SK-N-SH treated with all-trans-retinoic acid at 6 μM for 48 hours (cell line): ENCODE results near the gene AR.

Source experiments
- ATAC-seq: fragments of 200-7000 bp; cut with Tn5 transposase; 3 replicates; pipeline ENCODE4 v1.9.1; 2020; ENCODE audit warnings: mild to moderate bottlenecking, moderate library complexity
- ARNTL ChIP-seq: fragments of 450-650 bp; formaldehyde crosslinking; IDR thresholded peaks from 2 replicates; pipeline ENCODE4 v1.5.0; 2020; ENCODE audit warnings: low read depth, mild to moderate bottlenecking, moderate library complexity, borderline replicate concordance
- CSDC2 ChIP-seq: fragments of 250-450 bp; sonication (Bioruptor Pico); IDR thresholded peaks from 2 replicates; pipeline ENCODE4 v1.5.0; 2020; ENCODE audit warnings: mild to moderate bottlenecking, moderate library complexity
- ISL1 ChIP-seq: fragments of 250-450 bp; sonication (Bioruptor Pico); IDR thresholded peaks from 2 replicates; pipeline ENCODE4 v2.1.2; 2022; ENCODE audit warnings: mild to moderate bottlenecking, moderate library complexity
- OSR1 ChIP-seq: fragments of 250-450 bp; sonication (Bioruptor Pico); IDR thresholded peaks from 2 replicates; pipeline ENCODE4 v1.8.0; 2022; ENCODE audit warnings: moderate library complexity, mild to moderate bottlenecking, inconsistent platforms
- PPARA ChIP-seq: fragments of 250-450 bp; sonication (Bioruptor Pico); IDR thresholded peaks from 2 replicates; pipeline ENCODE4 v1.5.0; 2020; ENCODE audit warnings: mild to moderate bottlenecking, borderline replicate concordance
- RARB ChIP-seq: fragments of 250-450 bp; sonication (Bioruptor Pico); IDR thresholded peaks from 2 replicates; pipeline ENCODE4 v1.8.0; 2021; ENCODE audit warnings: mild to moderate bottlenecking, moderate library complexity
- SNAI2 ChIP-seq: fragments of 250-450 bp; sonication (Bioruptor Pico); IDR thresholded peaks from 2 replicates; pipeline ENCODE4 v1.5.0; 2020; ENCODE audit warnings: mild to moderate bottlenecking, moderate library complexity
- TCF4 ChIP-seq: fragments of 250-450 bp; sonication (Bioruptor Pico); IDR thresholded peaks from 2 replicates; pipeline ENCODE4 v1.8.0; 2021; ENCODE audit warnings: mild to moderate bottlenecking, moderate library complexity, borderline replicate concordance
- TOX ChIP-seq: fragments of 250-450 bp; sonication (Bioruptor Pico); IDR thresholded peaks from 2 replicates; pipeline ENCODE4 v1.8.0; 2021; ENCODE audit warnings: mild to moderate bottlenecking, moderate library complexity, borderline replicate concordance
- ZC3H10 ChIP-seq: fragments of 250-450 bp; sonication (Bioruptor Pico); IDR thresholded peaks from 2 replicates; pipeline ENCODE4 v1.5.1; 2021; ENCODE audit warnings: mild to moderate bottlenecking, moderate library complexity
- ZFP30 ChIP-seq: fragments of 450-650 bp; formaldehyde crosslinking; IDR thresholded peaks from 2 replicates; pipeline ENCODE4 v1.5.0; 2022; ENCODE audit warnings: mild to moderate bottlenecking, moderate library complexity
- ZNF565 ChIP-seq: fragments of 450-650 bp; formaldehyde crosslinking; conservative IDR thresholded peaks from 2 replicates; pipeline ENCODE4 v1.5.0; 2020; ENCODE audit warnings: low read depth, mild to moderate bottlenecking, moderate library complexity
- ZNF70 ChIP-seq: fragments of 450-650 bp; formaldehyde crosslinking; IDR thresholded peaks from 2 replicates; pipeline ENCODE4 v1.5.0; 2020; ENCODE audit warnings: mild to moderate bottlenecking, moderate library complexity
- ZNF8 ChIP-seq: fragments of 450-650 bp; formaldehyde crosslinking; IDR thresholded peaks from 2 replicates; pipeline ENCODE4 v1.5.0; 2020; ENCODE audit warnings: mild to moderate bottlenecking, moderate library complexity
- TF ChIP-seq, protein P1 (sequence below): fragments of 250-450 bp; sonication (Bioruptor Pico); IDR thresholded peaks from 2 replicates; pipeline ENCODE4 v1.8.0; 2021; ENCODE audit warnings: low read depth, mild to moderate bottlenecking, moderate library complexity, borderline replicate concordance
- TF ChIP-seq, protein P2 (sequence below): fragments of 250-450 bp; sonication (Bioruptor Pico); IDR thresholded peaks from 2 replicates; pipeline ENCODE4 v1.5.1; 2021; ENCODE audit warnings: mild to moderate bottlenecking, moderate library complexity
- TF ChIP-seq, protein P3 (sequence below): fragments of 250-450 bp; sonication (Bioruptor Pico); IDR thresholded peaks from 2 replicates; pipeline ENCODE4 v1.8.0; 2020; ENCODE audit warnings: mild to moderate bottlenecking, moderate library complexity, borderline replicate concordance
- TF ChIP-seq, protein P4 (sequence below): fragments of 250-450 bp; sonication (Bioruptor Pico); IDR thresholded peaks from 2 replicates; pipeline ENCODE4 v1.5.1; 2020; ENCODE audit warnings: low read depth, mild to moderate bottlenecking, moderate library complexity

Gene AR

GRCh38 chrX:67613366-67613765 is 69.5 kb downstream of the AR start:
- TF ChIP-seq ARNTL (CRISPR knock-in tag): no peak
- TF ChIP-seq, protein P1, sequence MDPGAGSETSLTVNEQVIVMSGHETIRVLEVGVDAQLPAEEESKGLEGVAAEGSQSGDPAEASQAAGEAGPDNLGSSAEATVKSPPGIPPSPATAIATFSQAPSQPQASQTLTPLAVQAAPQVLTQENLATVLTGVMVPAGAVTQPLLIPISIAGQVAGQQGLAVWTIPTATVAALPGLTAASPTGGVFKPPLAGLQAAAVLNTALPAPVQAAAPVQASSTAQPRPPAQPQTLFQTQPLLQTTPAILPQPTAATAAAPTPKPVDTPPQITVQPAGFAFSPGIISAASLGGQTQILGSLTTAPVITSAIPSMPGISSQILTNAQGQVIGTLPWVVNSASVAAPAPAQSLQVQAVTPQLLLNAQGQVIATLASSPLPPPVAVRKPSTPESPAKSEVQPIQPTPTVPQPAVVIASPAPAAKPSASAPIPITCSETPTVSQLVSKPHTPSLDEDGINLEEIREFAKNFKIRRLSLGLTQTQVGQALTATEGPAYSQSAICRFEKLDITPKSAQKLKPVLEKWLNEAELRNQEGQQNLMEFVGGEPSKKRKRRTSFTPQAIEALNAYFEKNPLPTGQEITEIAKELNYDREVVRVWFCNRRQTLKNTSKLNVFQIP (CRISPR knock-in tag): no peak
- no peak for ATAC-seq

DNA sequence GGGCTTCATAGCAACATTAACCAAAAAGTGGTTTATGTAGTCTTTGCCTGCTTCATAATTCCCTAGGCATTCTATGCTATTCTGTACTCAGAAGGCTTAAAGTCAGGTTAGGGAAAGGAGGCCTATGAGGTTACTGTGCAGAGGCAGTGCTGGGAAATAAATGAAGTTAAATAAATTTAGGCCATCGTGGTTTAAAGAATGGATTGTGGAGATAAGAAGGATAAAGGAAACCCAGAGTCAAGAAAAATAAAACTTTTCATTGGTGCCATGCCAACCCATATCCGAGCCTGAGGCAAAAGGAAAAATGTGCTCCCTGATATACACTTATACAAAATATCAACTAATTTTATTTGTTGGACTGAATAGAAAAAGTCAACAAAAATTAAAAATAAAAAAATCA is 70.2 kb downstream of the AR start:
- ATAC-seq: no peak
- no peak for TF ChIP-seq OSR1 (CRISPR knock-in tag)
- TF ChIP-seq, protein P2, sequence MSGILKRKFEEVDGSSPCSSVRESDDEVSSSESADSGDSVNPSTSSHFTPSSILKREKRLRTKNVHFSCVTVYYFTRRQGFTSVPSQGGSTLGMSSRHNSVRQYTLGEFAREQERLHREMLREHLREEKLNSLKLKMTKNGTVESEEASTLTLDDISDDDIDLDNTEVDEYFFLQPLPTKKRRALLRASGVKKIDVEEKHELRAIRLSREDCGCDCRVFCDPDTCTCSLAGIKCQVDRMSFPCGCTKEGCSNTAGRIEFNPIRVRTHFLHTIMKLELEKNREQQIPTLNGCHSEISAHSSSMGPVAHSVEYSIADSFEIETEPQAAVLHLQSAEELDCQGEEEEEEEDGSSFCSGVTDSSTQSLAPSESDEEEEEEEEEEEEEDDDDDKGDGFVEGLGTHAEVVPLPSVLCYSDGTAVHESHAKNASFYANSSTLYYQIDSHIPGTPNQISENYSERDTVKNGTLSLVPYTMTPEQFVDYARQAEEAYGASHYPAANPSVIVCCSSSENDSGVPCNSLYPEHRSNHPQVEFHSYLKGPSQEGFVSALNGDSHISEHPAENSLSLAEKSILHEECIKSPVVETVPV (CRISPR knock-in tag): no peak
- TF ChIP-seq CSDC2: no peak
- TF ChIP-seq SNAI2 (CRISPR knock-in tag): no peak
- TF ChIP-seq ZNF70 (CRISPR knock-in tag): no peak
- TF ChIP-seq ZNF8 (CRISPR knock-in tag): no peak

- no peak for TF ChIP-seq ZC3H10 (CRISPR knock-in tag)
- no peak for TF ChIP-seq PPARA (CRISPR knock-in tag)
- TF ChIP-seq ISL1: no peak
- TF ChIP-seq, protein P2 (CRISPR knock-in tag): no peak
- TF ChIP-seq ARNTL (CRISPR knock-in tag): no peak
- no peak for TF ChIP-seq ZNF565 (CRISPR knock-in tag)
- no peak for TF ChIP-seq TCF4 (CRISPR knock-in tag)
- no peak for TF ChIP-seq ZFP30 (CRISPR knock-in tag)
- no peak for TF ChIP-seq CSDC2
- no peak for TF ChIP-seq OSR1 (CRISPR knock-in tag)
- TF ChIP-seq ZNF70 (CRISPR knock-in tag): no peak
- no peak for ATAC-seq
Measured at GRCh38 chrX:67614423-67614822, 70.6 kb downstream of the AR start.

- TF ChIP-seq, protein P1 (CRISPR knock-in tag): no peak
- TF ChIP-seq, protein P3, sequence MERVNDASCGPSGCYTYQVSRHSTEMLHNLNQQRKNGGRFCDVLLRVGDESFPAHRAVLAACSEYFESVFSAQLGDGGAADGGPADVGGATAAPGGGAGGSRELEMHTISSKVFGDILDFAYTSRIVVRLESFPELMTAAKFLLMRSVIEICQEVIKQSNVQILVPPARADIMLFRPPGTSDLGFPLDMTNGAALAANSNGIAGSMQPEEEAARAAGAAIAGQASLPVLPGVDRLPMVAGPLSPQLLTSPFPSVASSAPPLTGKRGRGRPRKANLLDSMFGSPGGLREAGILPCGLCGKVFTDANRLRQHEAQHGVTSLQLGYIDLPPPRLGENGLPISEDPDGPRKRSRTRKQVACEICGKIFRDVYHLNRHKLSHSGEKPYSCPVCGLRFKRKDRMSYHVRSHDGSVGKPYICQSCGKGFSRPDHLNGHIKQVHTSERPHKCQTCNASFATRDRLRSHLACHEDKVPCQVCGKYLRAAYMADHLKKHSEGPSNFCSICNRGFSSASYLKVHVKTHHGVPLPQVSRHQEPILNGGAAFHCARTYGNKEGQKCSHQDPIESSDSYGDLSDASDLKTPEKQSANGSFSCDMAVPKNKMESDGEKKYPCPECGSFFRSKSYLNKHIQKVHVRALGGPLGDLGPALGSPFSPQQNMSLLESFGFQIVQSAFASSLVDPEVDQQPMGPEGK (CRISPR knock-in tag): no peak
- ATAC-seq: no peak
Measured at GRCh38 chrX:67619253-67619652, 75.4 kb downstream of the AR start.

GRCh38 chrX:67622053-67622585 is 78.3 kb downstream of the AR start:
- ATAC-seq: no peak
- no peak for TF ChIP-seq SNAI2 (CRISPR knock-in tag)
- TF ChIP-seq ZNF70 (CRISPR knock-in tag): no peak
- TF ChIP-seq ZNF8 (CRISPR knock-in tag): no peak
- TF ChIP-seq, protein P4, sequence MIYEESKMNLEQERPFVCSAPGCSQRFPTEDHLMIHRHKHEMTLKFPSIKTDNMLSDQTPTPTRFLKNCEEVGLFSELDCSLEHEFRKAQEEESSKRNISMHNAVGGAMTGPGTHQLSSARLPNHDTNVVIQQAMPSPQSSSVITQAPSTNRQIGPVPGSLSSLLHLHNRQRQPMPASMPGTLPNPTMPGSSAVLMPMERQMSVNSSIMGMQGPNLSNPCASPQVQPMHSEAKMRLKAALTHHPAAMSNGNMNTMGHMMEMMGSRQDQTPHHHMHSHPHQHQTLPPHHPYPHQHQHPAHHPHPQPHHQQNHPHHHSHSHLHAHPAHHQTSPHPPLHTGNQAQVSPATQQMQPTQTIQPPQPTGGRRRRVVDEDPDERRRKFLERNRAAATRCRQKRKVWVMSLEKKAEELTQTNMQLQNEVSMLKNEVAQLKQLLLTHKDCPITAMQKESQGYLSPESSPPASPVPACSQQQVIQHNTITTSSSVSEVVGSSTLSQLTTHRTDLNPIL (CRISPR knock-in tag): no peak
- TF ChIP-seq ARNTL (CRISPR knock-in tag): no peak
- no peak for TF ChIP-seq RARB
- no peak for TF ChIP-seq TOX (CRISPR knock-in tag)
- no peak for TF ChIP-seq ZC3H10 (CRISPR knock-in tag)
- no peak for TF ChIP-seq CSDC2
- TF ChIP-seq, protein P3 (CRISPR knock-in tag): no peak
